ENCODE data around the gene NUBPL. TPM values are rescaled to one million over a fixed set of nuclear protein-coding genes. Genes with fewer than 3 reads are reported as not detected.

Gene NUBPL
- total RNA-seq, 1 donor from 2014 or later = 19.5 TPM

GRCh38 chr14:31564194-31564593, 3.0 kb downstream of the NUBPL start:
- Mint-ChIP-seq H3K9me3 (ENCODE audit: low read depth) (peaks cover 5% of the 10 kb centered on the region), H3K36me3 (ENCODE audit: insufficient read depth) (no peaks in the 10 kb centered on the region), H3K27me3 (peaks cover under 1% of the 10 kb centered on the region), H3K4me3 (ENCODE audit: low read depth) (no peak overlapping the region), H3K4me1 (ENCODE audit: low read depth) (peaks cover 14% of the 10 kb centered on the region), H3K27ac (no peak overlapping the region)
- TF ChIP-seq, protein P1, sequence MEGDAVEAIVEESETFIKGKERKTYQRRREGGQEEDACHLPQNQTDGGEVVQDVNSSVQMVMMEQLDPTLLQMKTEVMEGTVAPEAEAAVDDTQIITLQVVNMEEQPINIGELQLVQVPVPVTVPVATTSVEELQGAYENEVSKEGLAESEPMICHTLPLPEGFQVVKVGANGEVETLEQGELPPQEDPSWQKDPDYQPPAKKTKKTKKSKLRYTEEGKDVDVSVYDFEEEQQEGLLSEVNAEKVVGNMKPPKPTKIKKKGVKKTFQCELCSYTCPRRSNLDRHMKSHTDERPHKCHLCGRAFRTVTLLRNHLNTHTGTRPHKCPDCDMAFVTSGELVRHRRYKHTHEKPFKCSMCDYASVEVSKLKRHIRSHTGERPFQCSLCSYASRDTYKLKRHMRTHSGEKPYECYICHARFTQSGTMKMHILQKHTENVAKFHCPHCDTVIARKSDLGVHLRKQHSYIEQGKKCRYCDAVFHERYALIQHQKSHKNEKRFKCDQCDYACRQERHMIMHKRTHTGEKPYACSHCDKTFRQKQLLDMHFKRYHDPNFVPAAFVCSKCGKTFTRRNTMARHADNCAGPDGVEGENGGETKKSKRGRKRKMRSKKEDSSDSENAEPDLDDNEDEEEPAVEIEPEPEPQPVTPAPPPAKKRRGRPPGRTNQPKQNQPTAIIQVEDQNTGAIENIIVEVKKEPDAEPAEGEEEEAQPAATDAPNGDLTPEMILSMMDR (IDR thresholded peaks at IDR 0.05; ENCODE audit: unreplicated experiment) = no peak
- DNase-seq (ENCODE audit: low spot score, unreplicated experiment) = no peak

DNA sequence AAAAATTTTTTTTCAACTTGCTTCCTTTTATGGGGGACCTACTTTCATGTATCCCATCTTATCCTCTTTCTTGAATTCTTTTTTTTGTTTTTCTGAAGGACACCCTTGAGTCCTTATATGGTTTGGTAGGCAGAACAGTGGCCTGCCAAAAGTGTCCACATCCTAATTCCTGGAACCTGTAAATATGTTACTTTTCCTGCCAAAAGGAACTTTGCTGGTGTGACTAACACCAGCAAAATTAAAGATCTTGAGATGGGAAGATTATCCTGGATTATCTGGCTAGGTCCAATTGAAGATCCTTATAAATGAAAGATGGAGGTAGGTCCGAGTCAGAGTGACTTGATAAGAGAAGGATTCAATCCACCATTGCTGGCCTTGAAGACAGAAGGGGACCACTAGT, 5.3 kb downstream of the NUBPL start:
- peaks cover 8% of the 10 kb centered on the region for H3K4me1 Mint-ChIP-seq (ENCODE audit: low read depth)
- peaks cover 1% of the 10 kb centered on the region for H3K36me3 Mint-ChIP-seq (ENCODE audit: insufficient read depth)
- no peak for DNase-seq (ENCODE audit: low spot score, unreplicated experiment)
- no peaks in the 10 kb centered on the region for H3K27me3 Mint-ChIP-seq
- TF ChIP-seq, protein P1 (IDR thresholded peaks at IDR 0.05; ENCODE audit: unreplicated experiment) = no peak
- H3K4me3 Mint-ChIP-seq (ENCODE audit: low read depth) = no peak overlapping the region
- H3K27ac Mint-ChIP-seq = no peak overlapping the region
- no peaks in the 10 kb centered on the region for H3K9me3 Mint-ChIP-seq (ENCODE audit: low read depth)

DNA sequence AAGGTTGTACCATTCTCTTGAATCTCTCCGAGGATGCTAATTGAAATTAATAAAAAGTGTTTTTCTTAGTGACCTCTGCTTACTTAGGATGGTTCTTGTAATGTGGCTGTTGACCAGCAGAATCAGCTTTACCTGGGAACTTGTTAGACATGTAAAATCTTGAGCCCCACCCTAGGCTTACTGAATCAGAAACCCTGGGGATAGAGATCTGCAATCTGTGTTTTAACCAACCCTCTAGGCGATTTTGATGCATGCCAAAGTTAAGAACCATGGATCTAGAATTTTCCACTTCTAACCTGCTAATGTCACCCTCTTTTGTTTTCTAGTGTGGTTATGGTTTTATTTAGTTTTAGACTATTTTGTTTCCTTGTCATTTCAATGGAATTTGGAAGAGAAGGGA, 6.5 kb downstream of the NUBPL start:
- H3K27me3 Mint-ChIP-seq = no peaks in the 10 kb centered on the region
- peaks cover 1% of the 10 kb centered on the region for H3K36me3 Mint-ChIP-seq (ENCODE audit: insufficient read depth)
- H3K9me3 Mint-ChIP-seq (ENCODE audit: low read depth) = no peaks in the 10 kb centered on the region
- no peak overlapping the region for H3K27ac Mint-ChIP-seq
- TF ChIP-seq, protein P1 (IDR thresholded peaks at IDR 0.05; ENCODE audit: unreplicated experiment) = no peak
- no peak for DNase-seq (ENCODE audit: low spot score, unreplicated experiment)
- H3K4me3 Mint-ChIP-seq (ENCODE audit: low read depth) = no peak overlapping the region
- peaks cover 3% of the 10 kb centered on the region for H3K4me1 Mint-ChIP-seq (ENCODE audit: low read depth)

DNA sequence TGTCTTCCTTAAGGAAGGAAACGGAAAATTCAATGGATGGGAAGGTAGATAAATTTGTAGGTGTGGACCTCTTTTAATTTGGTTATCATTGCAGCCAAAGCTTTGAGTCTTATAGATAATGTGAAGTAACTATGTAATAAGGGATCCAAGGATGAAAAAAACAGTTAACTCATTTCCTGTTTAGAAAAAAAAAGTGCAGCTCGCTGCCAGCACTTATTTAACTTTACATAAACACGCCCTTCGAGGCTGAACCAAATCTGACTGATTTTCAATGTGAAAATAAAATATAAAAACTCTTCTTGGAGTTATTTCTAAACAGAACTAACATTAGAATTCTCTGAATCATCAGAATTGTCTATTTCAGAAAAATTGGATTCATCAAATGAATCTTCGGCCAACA, 7.0 kb downstream of the NUBPL start:
- Mint-ChIP-seq H3K27ac (no peak overlapping the region), H3K27me3 (no peaks in the 10 kb centered on the region), H3K4me3 (ENCODE audit: low read depth) (no peak overlapping the region), H3K36me3 (ENCODE audit: insufficient read depth) (peaks cover 1% of the 10 kb centered on the region), H3K9me3 (ENCODE audit: low read depth) (no peaks in the 10 kb centered on the region), H3K4me1 (ENCODE audit: low read depth) (peaks cover under 1% of the 10 kb centered on the region)
- DNase-seq (ENCODE audit: low spot score, unreplicated experiment) = no peak
- TF ChIP-seq, protein P1 (IDR thresholded peaks at IDR 0.05; ENCODE audit: unreplicated experiment) = no peak

- no peak overlapping the region for H3K4me3 Mint-ChIP-seq (ENCODE audit: low read depth)
- TF ChIP-seq, protein P1 (IDR thresholded peaks at IDR 0.05; ENCODE audit: unreplicated experiment) = no peak
Measured at GRCh38 chr14:31568671-31569070, 7.5 kb downstream of the NUBPL start.

More at GRCh38 chr14:31568671-31569070, 7.5 kb downstream of the NUBPL start:
- H3K36me3 Mint-ChIP-seq (ENCODE audit: insufficient read depth) = peaks cover 1% of the 10 kb centered on the region
- no peaks in the 10 kb centered on the region for H3K9me3 Mint-ChIP-seq (ENCODE audit: low read depth)
- no peaks in the 10 kb centered on the region for H3K27me3 Mint-ChIP-seq
- no peaks in the 10 kb centered on the region for H3K4me1 Mint-ChIP-seq (ENCODE audit: low read depth)
- no peak for DNase-seq (ENCODE audit: low spot score, unreplicated experiment)
- H3K27ac Mint-ChIP-seq = no peak overlapping the region

Measured in progenitor cell of endocrine pancreas (in vitro differentiated cells).